ENCODE data around the gene LY6G5B. TPM values are rescaled to one million over a fixed set of nuclear protein-coding genes. Genes with fewer than 3 reads are reported as not detected.

Gene LY6G5B
- total RNA-seq, 6 donors from 2014 or later, result 6.7 to 22.0 (median 12.3) TPM

DNA sequence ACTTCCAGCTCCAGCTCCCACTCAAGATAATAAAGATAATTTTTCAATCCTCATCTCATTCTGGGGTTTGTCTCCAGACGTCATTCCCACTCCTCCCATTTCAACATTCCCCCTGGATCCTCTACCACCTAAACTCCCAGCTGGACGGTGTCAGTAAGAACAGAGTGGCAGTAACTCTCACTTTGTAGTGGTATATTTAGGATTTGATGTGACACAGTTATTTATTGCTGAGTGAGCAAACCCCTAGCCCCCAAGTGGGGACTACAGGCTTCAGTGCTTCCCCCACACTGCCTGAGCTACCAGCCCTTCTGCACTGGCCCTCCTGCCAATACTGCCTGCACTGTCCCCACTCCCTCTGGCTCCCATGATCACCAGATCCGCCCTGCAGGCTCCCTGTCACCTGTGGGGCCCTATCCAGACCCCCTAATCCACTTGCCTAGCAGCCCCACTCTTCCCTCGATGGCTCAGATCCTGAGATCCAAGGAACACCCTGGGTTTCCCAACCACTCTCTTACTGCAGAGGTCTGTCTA lies 11.6 kb upstream of the LY6G5B start:
- no peak for ATAC-seq (ENCODE audit: low FRiP score in 2 of 2)
- Histone ChIP-seq H3K4me3 (peak overlapping the region in 1 of 4 donors; percentile 64), H3K27ac (peak overlapping the region in 1 of 4 donors; percentile 13), H3K4me1 (peaks cover 38 to 62% (median 46%) of the 10 kb centered on the region in 4 donors), H3K36me3 (peaks cover 0 to 43% (median 17%) of the 10 kb centered on the region in 4 donors), H3K9me3 (no peaks in the 10 kb centered on the region), H3K27me3 (no peaks in the 10 kb centered on the region)
- no peak for DNase-seq
- 77 to 84% methylated on average over 4 of the region's 4 CpGs for WGBS, 2 donors
- TF ChIP-seq POLR2AphosphoS5 (IDR thresholded peaks at IDR 0.05) (no peak), POLR2A (IDR thresholded peaks at IDR 0.05) (no peak), EP300 (IDR thresholded peaks at IDR 0.05) (no peak)
- TF ChIP-seq, protein P1, sequence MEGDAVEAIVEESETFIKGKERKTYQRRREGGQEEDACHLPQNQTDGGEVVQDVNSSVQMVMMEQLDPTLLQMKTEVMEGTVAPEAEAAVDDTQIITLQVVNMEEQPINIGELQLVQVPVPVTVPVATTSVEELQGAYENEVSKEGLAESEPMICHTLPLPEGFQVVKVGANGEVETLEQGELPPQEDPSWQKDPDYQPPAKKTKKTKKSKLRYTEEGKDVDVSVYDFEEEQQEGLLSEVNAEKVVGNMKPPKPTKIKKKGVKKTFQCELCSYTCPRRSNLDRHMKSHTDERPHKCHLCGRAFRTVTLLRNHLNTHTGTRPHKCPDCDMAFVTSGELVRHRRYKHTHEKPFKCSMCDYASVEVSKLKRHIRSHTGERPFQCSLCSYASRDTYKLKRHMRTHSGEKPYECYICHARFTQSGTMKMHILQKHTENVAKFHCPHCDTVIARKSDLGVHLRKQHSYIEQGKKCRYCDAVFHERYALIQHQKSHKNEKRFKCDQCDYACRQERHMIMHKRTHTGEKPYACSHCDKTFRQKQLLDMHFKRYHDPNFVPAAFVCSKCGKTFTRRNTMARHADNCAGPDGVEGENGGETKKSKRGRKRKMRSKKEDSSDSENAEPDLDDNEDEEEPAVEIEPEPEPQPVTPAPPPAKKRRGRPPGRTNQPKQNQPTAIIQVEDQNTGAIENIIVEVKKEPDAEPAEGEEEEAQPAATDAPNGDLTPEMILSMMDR (IDR thresholded peaks at IDR 0.05), result no peak

DNA sequence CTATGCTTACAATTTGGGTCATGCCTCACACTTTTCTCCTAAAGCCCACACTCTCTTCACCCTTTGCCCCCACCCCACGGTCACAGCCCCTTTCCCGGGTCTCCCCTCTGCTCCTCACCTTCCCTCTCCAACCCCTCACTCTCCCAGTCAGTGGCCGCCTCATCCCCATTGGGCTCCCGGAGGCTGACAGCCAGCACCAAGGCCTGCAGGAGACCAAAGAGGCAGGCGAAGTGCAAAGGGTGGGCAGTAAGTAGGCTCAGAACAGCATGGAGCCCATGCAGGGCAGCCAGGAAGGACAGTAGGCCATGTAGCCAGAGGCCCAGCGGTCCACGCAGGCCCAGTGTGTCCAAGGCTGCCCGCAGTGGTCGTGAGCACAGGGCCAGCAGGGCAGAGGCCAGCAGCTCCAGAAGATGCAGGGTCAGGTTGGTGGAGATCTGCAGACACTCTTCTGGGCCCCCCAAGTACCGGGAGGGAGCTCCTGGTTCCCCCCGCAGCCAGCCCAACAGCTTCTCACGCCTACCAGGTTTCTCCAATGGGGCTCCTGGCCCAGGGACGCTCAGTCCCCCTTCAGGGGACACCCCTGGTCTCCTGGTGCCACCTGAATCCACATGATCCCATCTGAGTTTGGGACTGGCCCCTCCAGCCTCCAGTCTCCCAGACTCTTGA lies 10.7 kb upstream of the LY6G5B start:
- 80 to 87% methylated on average over 8 to 13 of the region's 13 CpGs for WGBS, 2 donors
- H3K36me3 ChIP-seq, result peaks cover 0 to 46% (median 17%) of the 10 kb centered on the region in 4 donors
- DNase-seq (no peak), ATAC-seq (ENCODE audit: low FRiP score in 2 of 2) (no peak)
- H3K4me1 ChIP-seq, result peaks cover 41 to 64% (median 48%) of the 10 kb centered on the region in 4 donors
- no peaks in the 10 kb centered on the region for H3K9me3 ChIP-seq
- TF ChIP-seq, protein P1 (IDR thresholded peaks at IDR 0.05), result no peak
- TF ChIP-seq POLR2A (IDR thresholded peaks at IDR 0.05) (no peak), POLR2AphosphoS5 (IDR thresholded peaks at IDR 0.05) (no peak), EP300 (IDR thresholded peaks at IDR 0.05) (no peak)
- H3K4me3 ChIP-seq, result peak overlapping the region; percentile 64 to 92 (median 64)
- H3K27ac ChIP-seq, result peak overlapping the region; percentile 84 to 97 (median 90)
- no peaks in the 10 kb centered on the region for H3K27me3 ChIP-seq

DNA sequence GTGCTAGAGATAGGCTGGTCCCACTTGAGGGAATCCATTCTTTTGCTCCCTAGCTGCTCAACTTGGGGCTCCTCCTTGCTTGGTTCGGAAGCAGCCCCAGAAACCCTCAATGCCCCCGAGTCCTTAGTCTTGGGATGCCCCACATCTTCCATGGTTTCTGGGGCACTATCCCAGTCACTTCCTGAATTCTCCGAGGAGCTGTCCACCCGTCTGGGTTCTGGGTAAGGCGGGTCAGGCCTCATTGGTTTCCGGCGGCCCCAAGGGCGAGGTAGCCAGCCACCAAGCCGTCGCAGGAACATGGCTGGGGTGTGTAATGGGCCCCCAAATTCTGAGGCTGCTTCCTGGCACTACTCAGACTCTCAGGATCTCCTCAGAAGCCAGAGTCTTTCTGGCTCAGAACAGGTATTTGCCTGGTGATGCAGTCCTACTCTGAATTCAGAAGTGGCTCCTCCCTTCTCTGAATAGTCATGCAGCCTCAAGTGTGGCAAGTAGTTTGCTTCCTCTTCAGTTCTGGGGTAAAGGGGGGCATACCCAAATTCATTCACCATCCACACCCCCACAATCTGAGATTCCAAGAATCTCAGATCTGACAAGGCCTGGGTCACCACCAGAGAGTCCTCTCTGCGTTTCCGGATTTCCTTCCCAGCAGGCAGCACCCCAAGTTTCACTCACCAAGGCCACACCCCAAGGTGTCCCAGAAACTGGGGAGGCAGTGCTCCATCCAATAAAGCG lies 10.0 kb upstream of the LY6G5B start:
- ATAC-seq (ENCODE audit: low FRiP score in 2 of 2), result peak; percentile 25 to 34
- Histone ChIP-seq H3K4me3 (peak overlapping the region; percentile 64 to 92 (median 64)), H3K36me3 (peaks cover 0 to 42% (median 17%) of the 10 kb centered on the region in 4 donors), H3K9me3 (no peaks in the 10 kb centered on the region), H3K4me1 (peaks cover 46 to 68% (median 52%) of the 10 kb centered on the region in 4 donors), H3K27me3 (no peaks in the 10 kb centered on the region), H3K27ac (peak overlapping the region; percentile 84 to 97 (median 90))
- peak in 1 of 2 donors; percentile 45 for DNase-seq
- WGBS, 2 donors, result 22 to 28% methylated on average over 6 to 10 of the region's 13 CpGs
- TF ChIP-seq, protein P1 (IDR thresholded peaks at IDR 0.05), result no peak
- TF ChIP-seq EP300 (IDR thresholded peaks at IDR 0.05), result no peak
- no peak for TF ChIP-seq POLR2A (IDR thresholded peaks at IDR 0.05)
- TF ChIP-seq POLR2AphosphoS5 (IDR thresholded peaks at IDR 0.05), result no peak

- ATAC-seq (ENCODE audit: low FRiP score in 2 of 2) (peak; percentile 88 to 89), DNase-seq (peak; percentile 93 to 97)
- H3K36me3 ChIP-seq, result peaks cover 0 to 37% (median 17%) of the 10 kb centered on the region in 4 donors
- no peaks in the 10 kb centered on the region for H3K27me3 ChIP-seq
- H3K9me3 ChIP-seq, result no peaks in the 10 kb centered on the region
- H3K4me1 ChIP-seq, result peaks cover 46 to 68% (median 52%) of the 10 kb centered on the region in 4 donors
- H3K27ac ChIP-seq, result peak within 1 kb of the TSS; percentile 84 to 97 (median 90)
- TF ChIP-seq EP300 (IDR thresholded peaks at IDR 0.05), result no peak
- TF ChIP-seq, protein P1 (IDR thresholded peaks at IDR 0.05), result peak in 1 of 6 experiments; percentile 14
- TF ChIP-seq POLR2AphosphoS5 (IDR thresholded peaks at IDR 0.05), result peak; percentile 91 to 95
- peak; percentile 43 to 95 (median 86) for TF ChIP-seq POLR2A (IDR thresholded peaks at IDR 0.05)
- peak within 1 kb of the TSS; percentile 64 to 92 (median 64) for H3K4me3 ChIP-seq
- 0 to 1% methylated on average over 36 to 42 of the region's 52 CpGs for WGBS, 2 donors
Measured at GRCh38 chr6:31660381-31661261, 9.2 kb upstream of the LY6G5B start, which contains the start of gene C6orf47. C6orf47 (minus strand) TSS chr6:31660778; CDS start chr6:31659947, 831 bp downstream.

Measured in upper lobe of left lung (tissue), 6 donors.